Mucosa of descending colon (tissue), 3 donors: Measurements from ENCODE around the gene DDN. TPM values are rescaled to one million over a fixed set of nuclear protein-coding genes. Genes with fewer than 3 reads are reported as not detected.

Experiments
- ATAC-seq: fragments of 200-7000 bp; cut with Tn5 transposase; one replicate; pipeline ENCODE4 v1.9.1; 2020; ENCODE audit warnings: mild to moderate bottlenecking, moderate library complexity
- DNase-seq, 3 donors: peaks; one replicate each; pipeline ENCODE4 v3.0.0-alpha.2; 2020
- H3K36me3 ChIP-seq: fragments of 200-600 bp; one replicate; pipeline ENCODE4 v1.8.0; 2021; ENCODE audit warnings: low read depth, mild to moderate bottlenecking
- H3K4me1 ChIP-seq: fragments of 200-600 bp; one replicate; pipeline ENCODE4 v1.8.0; 2021; ENCODE audit warnings: low read depth, mild to moderate bottlenecking
- H3K4me3 ChIP-seq: fragments of 200-600 bp; one replicate; pipeline ENCODE4 v1.8.0; 2021; ENCODE audit warnings: mild to moderate bottlenecking
- H3K9me3 ChIP-seq: fragments of 200-600 bp; one replicate; pipeline ENCODE4 v1.8.0; 2021; ENCODE audit warnings: mild to moderate bottlenecking
- CTCF ChIP-seq: fragments of 200-600 bp; IDR thresholded peaks from one replicate; pipeline ENCODE4 v1.8.0; 2022; ENCODE audit warnings: antibody characterized with exemption, mild to moderate bottlenecking
- intact Hi-C, 2 donors: fragments of 100-400 bp; cut with DNase I in 1 of 2; cut with micrococcal nuclease in 1 of 2; formaldehyde crosslinking; loops; one replicate each; pipeline versions ENCODE4 v1.11.0 to v1.11.1; 2022; cut with DNase I, micrococcal nuclease
- total RNA-seq, 3 donors: library from RNA; stranded (reverse); fragmentation: NEBNext Ultra II Directional in 2 of 3; extraction: Animal tissue kit (Norgen Biotek cat#: 25700) in 2 of 3; gene quantifications; one replicate each; pipeline versions ENCODE4 v1.2.1 to v1.2.4, GENCODE V29; 2021 to 2023
- donor health status: DM: no; HTN: no; CAD: no; lungs with moderate emphysema.
- donor health status: DM: no; HTN: no; CAD: no.
- donor health status: DM: no; HTN: yes; CAD: no.

Gene DDN
- total RNA-seq, 3 donors from 2014 or later, result 0.12 TPM; not detected in 2

- no peaks in the 10 kb centered on the region for H3K36me3 ChIP-seq
- H3K9me3 ChIP-seq, result no peaks in the 10 kb centered on the region
- no peak overlapping the region for H3K4me3 ChIP-seq
- H3K4me1 ChIP-seq, result peaks cover 31% of the 10 kb centered on the region
- ATAC-seq (no peak), DNase-seq (no peak)
- TF ChIP-seq CTCF, result no peak
- intact Hi-C loops, result no loop called here
Observed at GRCh38 chr12:48972213-48972951, 26.8 kb downstream of the DDN start.

- intact Hi-C loops, result no loop called here
- H3K36me3 ChIP-seq, result no peaks in the 10 kb centered on the region
- no peaks in the 10 kb centered on the region for H3K9me3 ChIP-seq
- no peak for DNase-seq
- H3K4me3 ChIP-seq, result no peak overlapping the region
- TF ChIP-seq CTCF, result no peak
- H3K4me1 ChIP-seq, result peaks cover 31% of the 10 kb centered on the region
- no peak for ATAC-seq
Observed at GRCh38 chr12:48970702-48971334, 28.4 kb downstream of the DDN start.

GRCh38 chr12:48969833-48970701 lies 29.1 kb downstream of the DDN start:
- ATAC-seq (peak; percentile 65), DNase-seq (peak in 2 of 3 donors; percentile 51 to 59)
- Histone ChIP-seq H3K36me3 (no peaks in the 10 kb centered on the region), H3K9me3 (no peaks in the 10 kb centered on the region), H3K4me1 (peaks cover 31% of the 10 kb centered on the region), H3K4me3 (no peak overlapping the region)
- no peak for TF ChIP-seq CTCF
- intact Hi-C loops, result no loop called here

- no peak for TF ChIP-seq CTCF
- intact Hi-C loops, result no loop called here
- Histone ChIP-seq H3K4me1 (peaks cover 31% of the 10 kb centered on the region), H3K36me3 (no peaks in the 10 kb centered on the region), H3K4me3 (no peak overlapping the region), H3K9me3 (no peaks in the 10 kb centered on the region)
- DNase-seq, result no peak
- no peak for ATAC-seq
Observed at GRCh38 chr12:48969160-48969771, 29.9 kb downstream of the DDN start.

- H3K9me3 ChIP-seq, result no peaks in the 10 kb centered on the region
- intact Hi-C loops, result no loop called here
- H3K4me1 ChIP-seq, result peaks cover 29% of the 10 kb centered on the region
- DNase-seq (no peak), ATAC-seq (no peak)
- no peak overlapping the region for H3K4me3 ChIP-seq
- no peak for TF ChIP-seq CTCF
- H3K36me3 ChIP-seq, result no peaks in the 10 kb centered on the region
Observed at GRCh38 chr12:48968467-48968866, 30.7 kb downstream of the DDN start.
